SK-N-SH (cell line): ENCODE measurements around the gene CALM1. TPM values are rescaled to one million over a fixed set of nuclear protein-coding genes. Genes with fewer than 3 reads are reported as not detected.

ENCODE experiments used
- CTCF ChIA-PET: fragments of 300-600, 350-600 bp; formaldehyde crosslinking; extraction: SDS; loops from one replicate; lab custom pipeline; 2021; lab: Yijun Ruan, JAX
- POLR2A ChIA-PET: fragments of 350-600 bp; sonication (Branson Sonifier 250); formaldehyde crosslinking; extraction: SDS; loops from one replicate; lab custom pipeline; 2020; ENCODE audit warnings: antibody characterized with exemption, inconsistent platforms; lab: Yijun Ruan, JAX
- DNase-seq: peaks from one replicate; pipeline ENCODE4 v3.0.0; 2012
- H2AFZ ChIP-seq: fragments of 200-600 bp; sonication (generic); 2 replicates; pipeline ENCODE4 v1.8.1; 2016; ENCODE audit warnings: antibody characterized with exemption, mild to moderate bottlenecking, low read depth
- H3F3A ChIP-seq: fragments of 200-600 bp; sonication (generic); replicated peaks from 2 replicates; pipeline ENCODE3; 2016; ENCODE audit warnings: antibody characterized with exemption, mild to moderate bottlenecking; ENCODE audit not compliant: insufficient read depth
- H3K27ac ChIP-seq, 2 experiments: fragments of 200-500 bp in 1 of 2; fragments of 200-600 bp in 1 of 2; sonication (Bioruptor generic) in 1 of 2; sonication (generic), shearing (Covaris generic) in 1 of 2; 2 replicates each; pipeline versions ENCODE4 v1.5.1 to v1.6.1; 2014 to 2016; ENCODE audit warnings: low read depth in 2 of 2, inconsistent platforms in 1 of 2, low read length in 1 of 2, mild to moderate bottlenecking in 1 of 2, mixed read lengths in 1 of 2
- H3K27me3 ChIP-seq: fragments of 200-600 bp; sonication (generic), shearing (Covaris generic); 2 replicates; pipeline ENCODE4 v1.6.1; 2016; ENCODE audit warnings: mixed run types; ENCODE audit not compliant: insufficient read depth
- H3K36me3 ChIP-seq, 2 experiments: fragments of 200-500 bp in 1 of 2; fragments of 200-600 bp in 1 of 2; sonication (Bioruptor generic) in 1 of 2; sonication (generic) in 1 of 2; replicated peaks in 1 of 2; 2 replicates each; pipeline versions ENCODE3 to v1.5.1; 2014 to 2016; ENCODE audit warnings: low read length in 1 of 2, mild to moderate bottlenecking in 1 of 2; ENCODE audit not compliant: insufficient read depth in 2 of 2, control insufficient read depth in 1 of 2
- H3K4me1 ChIP-seq, 2 experiments: fragments of 200-500 bp in 1 of 2; fragments of 200-600 bp in 1 of 2; sonication (Bioruptor generic) in 1 of 2; sonication (generic), shearing (Covaris generic) in 1 of 2; 2 replicates each; pipeline versions ENCODE4 v1.5.1 to v1.6.1; 2014 to 2016; ENCODE audit warnings: low read depth in 1 of 2, low read length in 1 of 2, mixed run types in 1 of 2; ENCODE audit not compliant: insufficient read depth in 2 of 2, control insufficient read depth in 1 of 2
- H3K4me2 ChIP-seq: fragments of 200-600 bp; sonication (generic), shearing (Covaris generic); 2 replicates; pipeline ENCODE4 v1.6.1; 2017; ENCODE audit warnings: mixed run types
- H3K4me3 ChIP-seq, 2 experiments: fragments of 200-500 bp in 1 of 2; fragments of 200-600 bp in 1 of 2; sonication (Bioruptor generic) in 1 of 2; sonication (generic), shearing (Covaris generic) in 1 of 2; 2 replicates each; pipeline versions ENCODE4 v1.5.1 to v1.8.1; 2014 to 2016; ENCODE audit warnings: low read depth in 2 of 2, inconsistent platforms in 1 of 2, low read length in 1 of 2, mild to moderate bottlenecking in 1 of 2, mixed read lengths in 1 of 2, moderate library complexity in 1 of 2
- H3K79me2 ChIP-seq: fragments of 200-600 bp; sonication (generic); 2 replicates; pipeline ENCODE4 v1.8.1; 2017; ENCODE audit warnings: mild to moderate bottlenecking; ENCODE audit not compliant: insufficient read depth
- H3K9ac ChIP-seq: fragments of 200-600 bp; sonication (generic); 2 replicates; pipeline ENCODE4 v1.6.1; 2017; ENCODE audit warnings: mixed run types
- H3K9me2 ChIP-seq: fragments of 200-600 bp; sonication (generic); 2 replicates; pipeline ENCODE4 v1.6.1; 2017; ENCODE audit warnings: mixed run types
- H3K9me3 ChIP-seq: fragments of 200-600 bp; sonication (generic); 2 replicates; pipeline ENCODE4 v1.6.1; 2017; ENCODE audit warnings: mixed run types, mild to moderate bottlenecking, moderate library complexity
- H4K20me1 ChIP-seq: fragments of 200-600 bp; sonication (generic); 2 replicates; pipeline ENCODE4 v1.6.1; 2017; ENCODE audit warnings: mild to moderate bottlenecking, mixed run types; ENCODE audit not compliant: insufficient read depth
- CHD2 ChIP-seq: fragments of 150-350 bp; IDR thresholded peaks from 2 replicates; pipeline ENCODE4 v1.6.1; 2018; ENCODE audit warnings: low read length; ENCODE audit not compliant: partially characterized antibody
- ELF1 ChIP-seq: IDR thresholded peaks from 2 replicates; pipeline ENCODE4 v1.4.0; 2012
- EP300 ChIP-seq, 2 experiments: IDR thresholded peaks; 2 replicates each; pipeline versions ENCODE4 v1.4.0 to v1.6.1; 2012; ENCODE audit warnings: borderline replicate concordance in 1 of 2, low read depth in 1 of 2, low read length in 1 of 2
- EZH2phosphoT487 ChIP-seq: fragments of 200-600 bp; sonication (generic); IDR thresholded peaks from 2 replicates; pipeline ENCODE4 v1.6.1; 2017; ENCODE audit warnings: low read depth, mixed run types, mild to moderate bottlenecking, antibody characterized with exemption, moderate library complexity, borderline replicate concordance
- GABPA ChIP-seq: IDR thresholded peaks from 2 replicates; pipeline ENCODE4 v1.4.0; 2012; ENCODE audit warnings: low read depth, mild to moderate bottlenecking
- GATA2 ChIP-seq: sonication (generic); formaldehyde crosslinking; IDR thresholded peaks from 2 replicates; pipeline ENCODE4 v1.5.0; 2020; ENCODE audit warnings: mild to moderate bottlenecking, missing genetic modification reagents
- MEF2A ChIP-seq: IDR thresholded peaks from 2 replicates; pipeline ENCODE4 v1.4.0; 2012; ENCODE audit warnings: low read depth, borderline replicate concordance
- NFIC ChIP-seq: IDR thresholded peaks from 2 replicates; pipeline ENCODE4 v1.4.0; 2012; ENCODE audit warnings: borderline replicate concordance
- RXRA ChIP-seq: IDR thresholded peaks from 2 replicates; pipeline ENCODE4 v1.4.0; 2012; ENCODE audit warnings: low read depth, mild to moderate bottlenecking, borderline replicate concordance
- TEAD4 ChIP-seq: IDR thresholded peaks from 2 replicates; pipeline ENCODE4 v1.4.0; 2012; ENCODE audit warnings: mild to moderate bottlenecking, borderline replicate concordance; ENCODE audit not compliant: insufficient read depth
- ZBTB33 ChIP-seq: IDR thresholded peaks from 2 replicates; pipeline ENCODE4 v1.4.0; 2012; ENCODE audit warnings: low read depth, borderline replicate concordance
- WGBS: methylation state at CpG from one replicate; pipeline ENCODE4 v1.1.6; 2017; ENCODE audit warnings: low lambda C conversion rate; 5-methylcytosine and 5-hydroxymethylcytosine counted together
- polyA plus RNA-seq, 3 experiments: library from polyadenylated mRNA; depleted of rRNA; stranded (reverse); fragments of >200 nt; gene quantifications; 2 replicates each; pipeline ENCODE4 v1.2.3, GENCODE V29; 2012
- TF ChIP-seq, protein P1 (sequence below): IDR thresholded peaks from 2 replicates; pipeline ENCODE4 v1.4.0; 2012; ENCODE audit warnings: low read depth, borderline replicate concordance
- TF ChIP-seq, protein P2 (sequence below): fragments of 150-350 bp; IDR thresholded peaks from 2 replicates; pipeline ENCODE4 v1.6.1; 2017; ENCODE audit warnings: antibody characterized with exemption, low read length, low read depth, borderline replicate concordance
- TF ChIP-seq, protein P3 (sequence below): IDR thresholded peaks from 2 replicates; pipeline ENCODE4; 2012

The CALM1 gene
- polyA plus RNA-seq, 1 of the 3 experiments (the other 2 are of a cell fraction) = 299 TPM

GRCh38 chr14:90443161-90444076 is 46.6 kb downstream of the CALM1 start (continued):
- TF ChIP-seq ZBTB33 (no peak), RXRA (no peak), CHD2 (no peak)
- TF ChIP-seq, all 33 proteins: peak for 3

DNA sequence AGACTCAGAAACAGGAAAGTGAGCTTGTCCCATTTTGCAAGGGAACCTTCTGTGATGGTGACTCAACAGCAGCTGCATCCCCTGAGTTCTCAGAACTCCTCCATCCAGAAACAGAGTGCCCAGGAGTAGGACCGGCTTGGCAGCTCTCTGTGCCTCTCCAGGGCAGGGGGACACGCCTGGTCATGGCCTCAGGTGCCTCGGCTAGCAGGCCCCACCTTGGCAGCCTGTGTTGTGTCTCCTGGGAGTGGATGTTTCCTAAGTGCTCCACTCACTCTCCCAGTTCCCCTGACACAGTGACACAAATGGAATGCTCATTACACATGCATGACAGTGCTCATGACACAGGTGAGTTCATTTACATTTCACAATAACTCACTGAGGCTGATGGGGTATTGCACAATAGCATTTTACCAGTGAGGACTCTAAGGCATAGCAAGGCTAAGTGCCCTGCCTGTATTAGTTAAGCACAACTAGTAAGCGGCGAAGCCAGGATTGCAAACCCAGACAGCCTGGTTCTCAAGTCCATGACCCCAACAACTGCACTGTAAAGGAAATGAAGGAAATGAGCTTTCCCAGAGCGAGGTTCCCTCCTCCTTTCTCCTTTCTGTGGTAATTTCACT is 47.4 kb downstream of the CALM1 start:
- Histone ChIP-seq H3K9me3 (0 out of 2 replicates have a peak, but pooled peaks cover 3% of the 10 kb centered on the region), H3K79me2 (no peaks in the 10 kb centered on the region), H3K4me2 (no peak overlapping the region), H2AFZ (no peak overlapping the region), H3K9me2 (0 out of 2 replicates have a peak, but pooled peaks cover 3% of the 10 kb centered on the region), H3F3A (no peaks in the 10 kb centered on the region), H3K9ac (no peak overlapping the region), H3K4me3 (no peak overlapping the region), H3K4me1 (peaks cover 0 to 30% of the 10 kb centered on the region in 2 experiments; a peak in 2 of 4 replicates), H4K20me1 (no peaks in the 10 kb centered on the region), H3K27ac (no peak overlapping the region; a peak in 1 of 4 replicates), H3K27me3 (no peaks in the 10 kb centered on the region), H3K36me3 (no peaks in the 10 kb centered on the region)
- DNase-seq = no peak
- 64% methylated on average over 5 of the region's 6 CpGs for WGBS
- POLR2A ChIA-PET = interaction anchor here (0.5 kb wide), 2 partner anchors 14 to 608 kb away, joined by 3 to 5 read pairs; no protein-coding TSS in a partner anchor
- CTCF ChIA-PET = interaction anchor here (1.0 to 2.8 kb wide), 3 partner anchors 45 to 79 kb away, joined by 3 to 11 read pairs (median 5); no protein-coding TSS in a partner anchor
- TF ChIP-seq MEF2A (no peak), NFIC (no peak), TEAD4 (no peak), EP300 (IDR thresholded peaks at IDR 0.05; ENCODE audit: borderline replicate concordance in 1 of 2, low read depth in 1 of 2, low read length in 1 of 2) (no peak), EZH2phosphoT487 (no peak), ELF1 (no peak), GATA2 (CRISPR knock-in tag) (no peak), GABPA (no peak)
- TF ChIP-seq, protein P1, sequence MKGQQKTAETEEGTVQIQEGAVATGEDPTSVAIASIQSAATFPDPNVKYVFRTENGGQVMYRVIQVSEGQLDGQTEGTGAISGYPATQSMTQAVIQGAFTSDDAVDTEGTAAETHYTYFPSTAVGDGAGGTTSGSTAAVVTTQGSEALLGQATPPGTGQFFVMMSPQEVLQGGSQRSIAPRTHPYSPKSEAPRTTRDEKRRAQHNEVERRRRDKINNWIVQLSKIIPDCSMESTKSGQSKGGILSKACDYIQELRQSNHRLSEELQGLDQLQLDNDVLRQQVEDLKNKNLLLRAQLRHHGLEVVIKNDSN = no peak
- TF ChIP-seq, protein P2, sequence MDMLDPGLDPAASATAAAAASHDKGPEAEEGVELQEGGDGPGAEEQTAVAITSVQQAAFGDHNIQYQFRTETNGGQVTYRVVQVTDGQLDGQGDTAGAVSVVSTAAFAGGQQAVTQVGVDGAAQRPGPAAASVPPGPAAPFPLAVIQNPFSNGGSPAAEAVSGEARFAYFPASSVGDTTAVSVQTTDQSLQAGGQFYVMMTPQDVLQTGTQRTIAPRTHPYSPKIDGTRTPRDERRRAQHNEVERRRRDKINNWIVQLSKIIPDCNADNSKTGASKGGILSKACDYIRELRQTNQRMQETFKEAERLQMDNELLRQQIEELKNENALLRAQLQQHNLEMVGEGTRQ = no peak
- TF ChIP-seq, protein P3, sequence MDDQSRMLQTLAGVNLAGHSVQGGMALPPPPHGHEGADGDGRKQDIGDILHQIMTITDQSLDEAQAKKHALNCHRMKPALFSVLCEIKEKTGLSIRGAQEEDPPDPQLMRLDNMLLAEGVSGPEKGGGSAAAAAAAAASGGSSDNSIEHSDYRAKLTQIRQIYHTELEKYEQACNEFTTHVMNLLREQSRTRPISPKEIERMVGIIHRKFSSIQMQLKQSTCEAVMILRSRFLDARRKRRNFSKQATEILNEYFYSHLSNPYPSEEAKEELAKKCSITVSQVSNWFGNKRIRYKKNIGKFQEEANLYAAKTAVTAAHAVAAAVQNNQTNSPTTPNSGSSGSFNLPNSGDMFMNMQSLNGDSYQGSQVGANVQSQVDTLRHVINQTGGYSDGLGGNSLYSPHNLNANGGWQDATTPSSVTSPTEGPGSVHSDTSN = no peak
- TF ChIP-seq, all 33 proteins: peak for 0
